ENCODE data around the gene UBA1. TPM values are rescaled to one million over a fixed set of nuclear protein-coding genes. Genes with fewer than 3 reads are reported as not detected.
A peak's percentile ranks its signal among the peaks of the same experiment; 100 is the strongest.

UBA1 gene
- polyA plus RNA-seq (2013), result 148 TPM

DNA sequence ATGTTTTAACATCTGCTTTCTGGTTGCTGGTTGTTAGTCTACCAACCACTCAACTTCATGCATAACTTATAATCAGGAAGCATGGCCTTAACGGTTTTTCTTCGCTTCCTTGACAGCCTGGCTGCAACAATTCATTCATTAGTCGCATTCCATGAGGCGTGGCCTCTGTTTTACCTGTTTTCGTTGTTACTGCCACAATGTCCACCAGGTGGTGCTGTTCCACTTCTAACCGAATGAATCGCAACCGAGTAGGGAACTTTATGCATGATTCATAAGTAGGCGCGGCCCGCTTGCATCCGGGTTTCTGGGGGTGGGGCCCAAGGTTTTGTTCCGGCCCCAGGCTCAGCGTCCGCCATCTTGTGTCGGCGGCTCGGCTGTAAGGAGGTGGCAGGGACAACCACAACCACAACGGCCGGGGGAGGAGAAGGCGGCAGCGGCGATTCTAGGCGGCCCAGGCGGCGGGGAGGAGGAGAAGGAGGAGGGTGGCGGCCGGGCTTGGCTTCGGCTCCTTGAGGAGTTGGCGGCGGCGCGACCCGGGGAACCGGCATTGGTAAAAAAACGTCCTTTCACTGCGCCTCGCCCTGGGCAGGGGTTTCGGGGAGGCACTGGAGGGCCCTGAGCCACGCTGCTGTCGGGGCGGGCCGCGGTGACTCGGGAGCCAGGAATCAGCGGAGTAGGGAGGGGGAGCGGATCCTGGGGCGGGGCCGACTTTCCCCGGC is at the start of gene UBA1:
Gene UBA1 (plus strand): TSS at position 355 of the 719 bp plus-strand sequence. CDS start 4,974 bp downstream, outside the sequence.
- Histone ChIP-seq H3K27me3 (replicated peaks in 2 of 5; ENCODE audit: control insufficient read depth in 4 of 5, insufficient read depth in 5 of 5, low read length in 4 of 5) (peaks cover 0 to 29% (median 0%) of the 10 kb centered on the region in 5 experiments), H3K36me3 (ENCODE audit: control insufficient read depth in 4 of 4, insufficient read depth in 4 of 4, low read length in 3 of 4) (peaks cover 0 to 28% (median 11%) of the 10 kb centered on the region in 4 experiments), H3K4me3 (ENCODE audit: control insufficient read depth in 1 of 7, extremely low read depth in 1 of 7, insufficient read depth in 4 of 7, low read depth in 2 of 7, low read length in 6 of 7) (peak within 1 kb of the TSS; percentile 55 to 92 (median 89)), H3K9me3 (ENCODE audit: control extremely low read depth in 1 of 5, control insufficient read depth in 4 of 5, insufficient read depth in 2 of 5, low read depth in 1 of 5, low read length in 4 of 5) (no peaks in the 10 kb centered on the region), H3K4me1 (ENCODE audit: control extremely low read depth in 1 of 4, control insufficient read depth in 4 of 4, insufficient read depth in 4 of 4, low read length in 3 of 4) (peaks cover 10 to 46% (median 37%) of the 10 kb centered on the region in 4 experiments), H3K27ac (ENCODE audit: insufficient read depth in 1 of 2, low read depth in 1 of 2, low read length in 2 of 2, poor library complexity in 1 of 2, severe bottlenecking in 2 of 2) (peak within 1 kb of the TSS; percentile 80 to 94)
- under 1% methylated on average over 39 of the region's 50 CpGs for WGBS (ENCODE audit: insufficient coverage)
- peak; percentile 95 to 100 (median 99) for DNase-seq
- ChIA-PET CTCF (interaction anchor here (1.3 to 1.8 kb wide), 2 partner anchors 14 to 190 kb away, joined by 3 to 6 read pairs; no protein-coding TSS in a partner anchor), POLR2A (interaction anchor here (0.9 kb wide), 1 partner anchor 24 kb away, joined by 3 read pairs; the partner anchor contains the start of gene CDK16)

DNA sequence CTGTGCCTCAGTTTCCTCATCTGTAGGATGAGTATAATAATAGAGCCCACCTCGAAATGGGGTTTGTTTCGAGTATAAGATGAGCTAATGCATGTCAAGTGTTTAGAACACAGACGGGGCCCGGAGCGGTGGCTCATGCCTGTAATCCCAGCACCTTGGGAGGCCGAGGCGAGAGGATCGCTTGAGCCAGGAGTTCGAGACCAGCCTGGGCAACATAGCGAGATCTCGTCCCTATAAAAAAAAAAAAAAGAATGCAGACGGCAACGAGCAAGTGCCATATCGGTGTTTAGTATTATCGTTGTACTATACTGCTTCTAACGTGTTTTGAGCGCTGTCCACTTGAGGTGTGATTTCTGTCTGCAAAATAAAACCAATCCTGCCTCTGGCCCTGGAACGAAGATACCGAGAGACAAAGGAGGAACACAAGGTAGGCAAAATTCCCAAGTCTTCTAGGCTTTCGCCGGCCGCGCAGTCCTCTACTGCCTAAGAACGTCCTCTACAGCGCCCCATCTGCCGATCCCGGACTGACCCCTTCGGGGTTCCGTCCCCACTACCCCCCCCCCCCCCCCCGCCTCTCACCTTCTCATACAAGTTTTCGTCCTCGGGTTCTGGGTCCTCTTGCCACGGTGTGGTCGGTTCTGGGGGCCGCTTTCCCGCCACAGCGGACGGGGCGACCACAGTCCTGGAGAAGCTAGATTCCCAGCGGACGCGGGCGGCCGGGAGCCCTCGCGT is 49.6 kb upstream of the UBA1 start:
- 34% methylated on average over 37 of the region's 46 CpGs for WGBS (ENCODE audit: insufficient coverage)

DNA sequence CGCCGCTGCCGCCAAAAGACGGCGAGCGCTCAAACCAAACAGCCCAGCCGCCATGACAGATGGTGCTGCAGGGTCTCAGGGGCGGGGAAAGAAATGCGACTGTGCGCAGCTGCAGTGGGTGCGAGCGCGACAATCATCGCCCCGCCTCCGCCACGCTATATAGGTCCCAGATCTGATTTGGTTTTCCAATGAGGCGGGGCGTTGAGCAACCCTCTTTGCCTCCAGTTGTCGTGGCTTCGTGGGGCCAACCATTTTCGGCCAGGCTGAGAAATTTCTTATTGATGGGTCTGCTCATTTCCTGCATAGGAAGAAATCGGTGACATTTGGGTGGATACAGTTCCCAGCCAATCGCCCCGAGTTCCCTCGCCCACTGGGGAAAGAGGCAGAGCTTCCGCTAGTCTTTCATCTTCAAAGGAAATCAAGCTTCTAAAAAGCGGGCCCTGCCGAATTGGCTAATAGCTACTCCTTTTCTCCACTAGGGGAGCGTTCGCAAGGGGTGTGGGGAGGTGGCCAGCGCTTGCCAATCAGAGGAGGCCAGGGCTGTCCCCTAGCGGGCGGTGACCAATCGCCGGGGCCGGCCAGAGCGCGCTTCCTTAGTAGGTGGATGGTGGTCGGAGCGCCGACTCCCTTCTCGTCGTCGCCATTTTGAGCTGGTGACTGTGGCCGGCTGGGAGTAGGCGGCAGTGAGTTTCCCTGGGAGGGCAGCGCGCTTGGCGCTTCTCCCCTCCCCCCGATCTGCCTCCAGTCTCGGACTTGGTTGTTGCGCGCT is 48.8 kb upstream of the UBA1 start, which contains the start of the genes NDUFB11 and RBM10:
Gene NDUFB11 (minus strand): TSS at position 77 of the 769 bp plus-strand sequence. CDS start 23 bp downstream, at position 54.
Gene RBM10 (plus strand): TSS at position 596 of the 769 bp plus-strand sequence. CDS start 2,261 bp downstream, outside the sequence.
- 28% methylated on average over 38 of the region's 54 CpGs for WGBS (ENCODE audit: insufficient coverage)
- Histone ChIP-seq H3K27me3 (replicated peaks in 2 of 5; ENCODE audit: control insufficient read depth in 4 of 5, insufficient read depth in 5 of 5, low read length in 4 of 5) (peaks cover 0 to 35% (median 0%) of the 10 kb centered on the region in 5 experiments), H3K4me1 (ENCODE audit: control extremely low read depth in 1 of 4, control insufficient read depth in 4 of 4, insufficient read depth in 4 of 4, low read length in 3 of 4) (peaks cover 10 to 29% (median 22%) of the 10 kb centered on the region in 4 experiments), H3K36me3 (ENCODE audit: control insufficient read depth in 4 of 4, insufficient read depth in 4 of 4, low read length in 3 of 4) (peaks cover 5 to 30% (median 18%) of the 10 kb centered on the region in 4 experiments), H3K9me3 (ENCODE audit: control extremely low read depth in 1 of 5, control insufficient read depth in 4 of 5, insufficient read depth in 2 of 5, low read depth in 1 of 5, low read length in 4 of 5) (peaks cover 0 to 4% (median 0%) of the 10 kb centered on the region in 5 experiments), H3K27ac (ENCODE audit: insufficient read depth in 1 of 2, low read depth in 1 of 2, low read length in 2 of 2, poor library complexity in 1 of 2, severe bottlenecking in 2 of 2) (peak within 1 kb of the TSS; percentile 79 to 93), H3K4me3 (ENCODE audit: control insufficient read depth in 1 of 7, extremely low read depth in 1 of 7, insufficient read depth in 4 of 7, low read depth in 2 of 7, low read length in 6 of 7) (peak within 1 kb of the TSS; percentile 57 to 91 (median 74))
- peak; percentile 94 to 97 (median 96) for DNase-seq
- ChIA-PET CTCF (interaction anchor here (1.0 kb wide), 2 partner anchors 12 to 13 kb away, joined by 3 to 6 read pairs; no protein-coding TSS in a partner anchor), POLR2A (interaction anchor here (0.6 to 1.4 kb wide), 2 partner anchors 14 to 182 kb away, joined by 3 to 7 read pairs; no protein-coding TSS in a partner anchor)

More for the DNA sequence above, 49.6 kb upstream of the UBA1 start:
- peak; percentile 49 to 75 (median 62) for DNase-seq
- Histone ChIP-seq H3K36me3 (ENCODE audit: control insufficient read depth in 4 of 4, insufficient read depth in 4 of 4, low read length in 3 of 4) (peaks cover 5 to 32% (median 19%) of the 10 kb centered on the region in 4 experiments), H3K4me3 (ENCODE audit: control insufficient read depth in 1 of 7, extremely low read depth in 1 of 7, insufficient read depth in 4 of 7, low read depth in 2 of 7, low read length in 6 of 7) (peak overlapping the region; percentile 57 to 91 (median 74)), H3K27me3 (replicated peaks in 2 of 5; ENCODE audit: control insufficient read depth in 4 of 5, insufficient read depth in 5 of 5, low read length in 4 of 5) (peaks cover 0 to 39% (median 0%) of the 10 kb centered on the region in 5 experiments), H3K27ac (ENCODE audit: insufficient read depth in 1 of 2, low read depth in 1 of 2, low read length in 2 of 2, poor library complexity in 1 of 2, severe bottlenecking in 2 of 2) (peak overlapping the region; percentile 50 to 93), H3K9me3 (ENCODE audit: control extremely low read depth in 1 of 5, control insufficient read depth in 4 of 5, insufficient read depth in 2 of 5, low read depth in 1 of 5, low read length in 4 of 5) (peaks cover 0 to 4% (median 0%) of the 10 kb centered on the region in 5 experiments), H3K4me1 (ENCODE audit: control extremely low read depth in 1 of 4, control insufficient read depth in 4 of 4, insufficient read depth in 4 of 4, low read length in 3 of 4) (peaks cover 10 to 29% (median 22%) of the 10 kb centered on the region in 4 experiments)
- ChIA-PET POLR2A (interaction anchor here (1.4 kb wide), 1 partner anchor 13 kb away, joined by 3 read pairs; no protein-coding TSS in a partner anchor), CTCF (interaction anchor here (1.0 kb wide), 2 partner anchors 11 to 14 kb away, joined by 3 to 6 read pairs; no protein-coding TSS in a partner anchor)

DNA sequence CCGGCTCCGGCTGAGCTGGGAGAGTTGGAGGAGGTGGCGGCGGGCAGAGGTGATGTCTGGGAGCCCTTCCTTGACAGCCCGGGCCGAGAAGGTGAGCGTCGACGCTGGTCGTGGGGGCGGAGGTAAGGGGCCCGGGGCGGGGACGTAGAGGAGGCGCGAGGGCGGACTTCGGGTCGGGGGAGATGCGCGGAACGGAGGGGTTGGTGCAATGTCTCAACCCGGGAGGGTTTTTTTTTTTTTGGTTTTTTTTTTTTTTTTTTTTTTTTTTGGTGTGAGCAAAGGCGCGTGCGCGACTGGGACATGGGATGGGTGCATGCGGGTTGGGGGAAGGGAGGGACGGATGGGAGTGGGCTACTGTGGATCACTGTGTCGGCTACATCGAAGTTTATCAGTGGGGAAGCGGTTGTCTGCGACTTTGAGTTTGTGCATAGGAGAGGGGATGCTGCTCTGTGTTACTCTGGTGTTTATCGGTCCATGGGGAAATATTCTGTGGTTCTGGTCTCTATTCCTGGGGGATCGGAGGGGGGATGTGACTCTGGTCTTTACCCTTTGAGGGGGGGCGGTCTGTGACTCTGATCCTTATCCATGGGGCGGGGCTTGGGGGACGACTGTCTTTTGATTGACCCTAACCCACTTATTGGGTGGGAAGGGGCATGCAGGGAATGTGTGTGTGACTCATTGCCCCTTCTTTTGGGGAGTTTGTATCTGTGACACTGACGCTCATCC is 48.1 kb upstream of the UBA1 start:
- 27% methylated on average over 7 of the region's 39 CpGs for whole genome bisulfite sequencing (ENCODE audit: insufficient coverage)
- Histone ChIP-seq H3K9me3 (ENCODE audit: control extremely low read depth in 1 of 5, control insufficient read depth in 4 of 5, insufficient read depth in 2 of 5, low read depth in 1 of 5, low read length in 4 of 5) (peaks cover 0 to 4% (median 0%) of the 10 kb centered on the region in 5 experiments), H3K4me3 (ENCODE audit: control insufficient read depth in 1 of 7, extremely low read depth in 1 of 7, insufficient read depth in 4 of 7, low read depth in 2 of 7, low read length in 6 of 7) (peak overlapping the region; percentile 57 to 91 (median 74)), H3K27me3 (replicated peaks in 2 of 5; ENCODE audit: control insufficient read depth in 4 of 5, insufficient read depth in 5 of 5, low read length in 4 of 5) (peaks cover 0 to 34% (median 0%) of the 10 kb centered on the region in 5 experiments), H3K27ac (ENCODE audit: insufficient read depth in 1 of 2, low read depth in 1 of 2, low read length in 2 of 2, poor library complexity in 1 of 2, severe bottlenecking in 2 of 2) (peak overlapping the region; percentile 79 to 93), H3K36me3 (ENCODE audit: control insufficient read depth in 4 of 4, insufficient read depth in 4 of 4, low read length in 3 of 4) (peaks cover 5 to 25% (median 14%) of the 10 kb centered on the region in 4 experiments), H3K4me1 (ENCODE audit: control extremely low read depth in 1 of 4, control insufficient read depth in 4 of 4, insufficient read depth in 4 of 4, low read length in 3 of 4) (peaks cover 10 to 29% (median 22%) of the 10 kb centered on the region in 4 experiments)
- DNase-seq, result no peak
- CTCF ChIA-PET, result interaction anchor here (1.0 kb wide), 2 partner anchors 13 kb away, joined by 3 to 6 read pairs; no protein-coding TSS in a partner anchor
- POLR2A ChIA-PET, result interaction anchor here (0.6 to 1.4 kb wide), 2 partner anchors 15 to 183 kb away, joined by 3 to 7 read pairs; no protein-coding TSS in a partner anchor

DNA sequence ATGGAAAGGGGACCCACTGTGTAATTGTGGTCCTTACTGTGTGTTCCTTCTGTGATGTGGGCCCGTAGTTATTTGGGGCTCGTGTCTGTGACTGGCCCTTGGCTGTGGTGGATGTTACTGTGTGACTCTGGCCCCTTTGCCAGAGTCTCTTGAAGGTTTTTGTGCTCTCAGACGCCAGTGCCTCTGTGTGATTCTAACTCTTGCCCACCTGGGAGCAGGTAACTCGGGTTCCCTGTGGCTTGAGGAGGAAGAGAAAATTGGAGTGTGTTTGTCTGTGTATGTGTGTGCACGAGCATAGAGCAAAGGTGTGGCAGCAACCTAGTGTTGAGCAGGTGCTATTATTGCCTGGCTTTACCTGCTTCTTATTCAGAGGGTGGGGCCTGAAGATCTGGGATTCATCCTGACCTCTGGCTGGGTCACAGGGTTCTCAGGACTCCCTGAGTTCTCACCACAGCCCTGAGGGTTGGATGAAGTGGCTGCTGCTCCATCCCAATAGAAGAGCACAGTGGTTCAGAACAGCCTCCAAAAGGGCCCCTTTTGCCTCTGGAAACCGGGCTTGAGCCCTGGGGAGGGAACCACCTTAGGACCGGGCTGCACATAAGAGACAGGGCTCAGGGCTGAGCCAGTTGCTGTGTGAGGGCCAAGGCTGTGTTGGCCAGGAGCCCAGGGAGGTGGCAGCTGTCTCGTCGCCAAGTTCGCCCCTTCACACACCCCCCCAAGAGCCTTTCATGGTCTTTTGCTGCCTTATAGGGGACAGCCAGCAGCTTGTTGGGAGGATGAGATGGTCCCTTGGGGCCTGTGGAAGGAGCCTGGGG is 47.3 kb upstream of the UBA1 start:
- Histone ChIP-seq H3K4me3 (ENCODE audit: control insufficient read depth in 1 of 7, extremely low read depth in 1 of 7, insufficient read depth in 4 of 7, low read depth in 2 of 7, low read length in 6 of 7) (peak overlapping the region; percentile 57 to 91 (median 74)), H3K4me1 (ENCODE audit: control extremely low read depth in 1 of 4, control insufficient read depth in 4 of 4, insufficient read depth in 4 of 4, low read length in 3 of 4) (peaks cover 10 to 29% (median 22%) of the 10 kb centered on the region in 4 experiments), H3K27ac (ENCODE audit: insufficient read depth in 1 of 2, low read depth in 1 of 2, low read length in 2 of 2, poor library complexity in 1 of 2, severe bottlenecking in 2 of 2) (peak overlapping the region in 1 of 2 experiments; percentile 93), H3K27me3 (replicated peaks in 2 of 5; ENCODE audit: control insufficient read depth in 4 of 5, insufficient read depth in 5 of 5, low read length in 4 of 5) (peaks cover 0 to 30% (median 0%) of the 10 kb centered on the region in 5 experiments), H3K9me3 (ENCODE audit: control extremely low read depth in 1 of 5, control insufficient read depth in 4 of 5, insufficient read depth in 2 of 5, low read depth in 1 of 5, low read length in 4 of 5) (peaks cover 0 to 4% (median 0%) of the 10 kb centered on the region in 5 experiments), H3K36me3 (ENCODE audit: control insufficient read depth in 4 of 4, insufficient read depth in 4 of 4, low read length in 3 of 4) (peaks cover 5 to 23% (median 12%) of the 10 kb centered on the region in 4 experiments)
- POLR2A ChIA-PET, result no interaction called here
- WGBS (ENCODE audit: insufficient coverage), result 50% methylated on average over 6 of the region's 10 CpGs
- no peak for DNase-seq
- CTCF ChIA-PET, result no interaction called here

Measured in common myeloid progenitor, CD34-positive (primary cell).